ENCODE data around the gene TRPC4AP. TPM values are rescaled to one million over a fixed set of nuclear protein-coding genes. Genes with fewer than 3 reads are reported as not detected.

TRPC4AP gene
- total and polyA plus RNA-seq, 2 of the 8 experiments (the other 6 are each of a cell fraction or from before 2014, with no cell fraction given) = 73.1 to 74.8 TPM

- no peak overlapping the region for H2BK12ac ChIP-seq (ENCODE audit: low read depth, low read length)
- H3K4me2 ChIP-seq (ENCODE audit: insufficient read depth in 1 of 2, low read depth in 2 of 2, low read length in 2 of 2) = no peak overlapping the region
- no peaks in the 10 kb centered on the region for H3K79me2 ChIP-seq (ENCODE audit: control insufficient read depth in 1 of 2, insufficient read depth in 2 of 2, low read length in 2 of 2)
- no peaks in the 10 kb centered on the region for H3K9me3 ChIP-seq (ENCODE audit: insufficient read depth in 2 of 2, low read depth in 1 of 2, low read length in 1 of 2)
- no peak overlapping the region for H3K27ac ChIP-seq (ENCODE audit: low read depth, low read length)
- H3K27me3 ChIP-seq (replicated peaks in 1 of 4; ENCODE audit: control insufficient read depth in 3 of 4, extremely low read depth in 1 of 4, insufficient read depth in 3 of 4, low read length in 3 of 4) = no peaks in the 10 kb centered on the region
- H2AFZ ChIP-seq (ENCODE audit: low read length) = no peak overlapping the region
- no peak overlapping the region for H2BK120ac ChIP-seq (replicated peaks; ENCODE audit: low read depth, low read length)
- 93% methylated on average over 7 of the region's 7 CpGs; no CpG with 5 or more reads in 1 of the 2 experiments for WGBS, 2 experiments (ENCODE audit: extremely low coverage in 1 of 2, insufficient coverage in 1 of 2, insufficient read length in 1 of 2, insufficient replicate concordance in 2 of 2, low coverage in 1 of 2, low lambda C conversion rate in 2 of 2, missing lambda C conversion rate in 1 of 2)
- no peak overlapping the region for H2AK5ac ChIP-seq (ENCODE audit: low read depth, low read length)
- 0 out of 2 replicates have a peak overlapping the region, but pooled peaks have one; percentile 2 for H2BK20ac ChIP-seq (ENCODE audit: low read length)
- peak overlapping the region; percentile 40 for H3K14ac ChIP-seq (ENCODE audit: insufficient read length)
- H3K56ac ChIP-seq (replicated peaks; ENCODE audit: insufficient read length, low read depth, low read length) = no peak overlapping the region
- no peak overlapping the region for H4K5ac ChIP-seq (ENCODE audit: insufficient read length, low read depth, low read length)
- H2BK15ac ChIP-seq (ENCODE audit: low read length) = 0 out of 2 replicates have a peak overlapping the region, but pooled peaks have one; percentile 81
- H3K4me3 ChIP-seq (ENCODE audit: extremely low read depth in 1 of 4, insufficient read depth in 2 of 4, low read depth in 3 of 4, low read length in 4 of 4) = no peak overlapping the region
- no peaks in the 10 kb centered on the region for H3K23me2 ChIP-seq (ENCODE audit: low read depth, low read length)
- H4K20me1 ChIP-seq (replicated peaks in 1 of 2; ENCODE audit: control insufficient read depth in 1 of 2, insufficient read depth in 2 of 2, low read length in 2 of 2) = no peaks in the 10 kb centered on the region
- H3K79me1 ChIP-seq (ENCODE audit: low read depth, low read length) = no peaks in the 10 kb centered on the region
- H3K4me1 ChIP-seq (replicated peaks in 1 of 4; ENCODE audit: control insufficient read depth in 3 of 4, insufficient read depth in 4 of 4, low read length in 3 of 4) = no peaks in the 10 kb centered on the region; a peak in 3 of 7 replicates
- ChIA-PET CTCF (ENCODE audit: partially characterized antibody) (interaction anchor here (0.6 to 6.9 kb wide), 7 partner anchors 15 to 449 kb away, joined by 3 to 26 read pairs (median 3); partner anchors contain the start of gene GGT7), POLR2A (ENCODE audit: partially characterized antibody) (interaction anchor here (0.7 to 2.0 kb wide), 2 partner anchors 14 to 146 kb away, joined by 3 to 7 read pairs; partner anchors contain the start of genes GSS and MYH7B)
- H3K18ac ChIP-seq (ENCODE audit: extremely low read depth, low read length) = no peak overlapping the region
- H3K4ac ChIP-seq (replicated peaks; ENCODE audit: insufficient read length, low read depth, low read length) = no peak overlapping the region
- no peak overlapping the region; the same call in 1 of the 2 replicates for H4K8ac ChIP-seq (ENCODE audit: extremely low read depth, insufficient read depth, low read length)
- no peak for DNase-seq (ENCODE audit: low read depth in 1 of 2, low spot score in 2 of 2)
- H2BK5ac ChIP-seq (ENCODE audit: low read depth, low read length) = 0 out of 2 replicates have a peak overlapping the region, but pooled peaks have one; percentile 49
- no peak overlapping the region for H3K23ac ChIP-seq (ENCODE audit: insufficient read length)
- no peak for FAIRE-seq
- H3K36me3 ChIP-seq (ENCODE audit: control insufficient read depth in 2 of 4, insufficient read depth in 4 of 4, low read length in 3 of 4) = no peaks in the 10 kb centered on the region
- H3K9ac ChIP-seq (replicated peaks in 1 of 4; ENCODE audit: extremely low read depth in 1 of 4, low read depth in 3 of 4, low read length in 3 of 4) = no peak overlapping the region
- H4K91ac ChIP-seq (replicated peaks; ENCODE audit: insufficient read length, low read length) = peak overlapping the region; percentile 47
- TF ChIP-seq TAF1 (IDR thresholded peaks at IDR 0.05; ENCODE audit: low read depth, low read length) (no peak), USF2 (IDR thresholded peaks at IDR 0.05; ENCODE audit: low read length) (no peak), JUN (IDR thresholded peaks at IDR 0.05; ENCODE audit: low read depth, low read length) (no peak), EGR1 (IDR thresholded peaks at IDR 0.05; ENCODE audit: borderline replicate concordance, low read depth, low read length) (no peak), KDM1A (IDR thresholded peaks at IDR 0.05; ENCODE audit: borderline replicate concordance, low read length) (no peak), ASH2L (IDR thresholded peaks at IDR 0.05; ENCODE audit: low read length) (no peak), RBBP5 (IDR thresholded peaks at IDR 0.05; ENCODE audit: borderline replicate concordance, low read depth, low read length) (no peak), FOSL1 (IDR thresholded peaks at IDR 0.05; ENCODE audit: insufficient read depth, low read depth, low read length) (no peak), ZNF274 (IDR thresholded peaks at IDR 0.05; ENCODE audit: borderline replicate concordance, extremely low read depth, low read length) (no peak)
These were observed 122.3 kb downstream of the TRPC4AP start for GRCh38 chr20:34970193-34970840.

Data from H1 (cell line).